ENCODE results near the gene ZNF154.

ZNF154 gene

DNA sequence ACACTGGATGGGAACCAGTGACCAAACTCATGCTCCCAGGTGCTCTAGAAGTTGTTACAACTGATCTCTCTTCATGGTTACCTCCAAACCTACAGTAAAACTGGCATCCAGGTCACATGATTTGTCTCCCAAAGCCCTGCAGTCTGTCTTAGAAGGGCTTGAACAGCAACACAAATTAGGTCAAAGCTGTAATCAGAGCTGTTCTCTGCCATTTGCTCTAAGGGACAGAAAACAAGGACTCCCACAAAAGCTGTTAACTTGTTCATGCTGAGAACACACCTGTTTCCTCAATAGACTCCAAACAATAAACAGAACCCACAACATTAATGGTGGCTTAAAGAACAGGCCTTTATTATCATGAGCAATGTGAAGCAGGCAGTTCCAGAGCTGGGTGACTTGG lies 10.4 kb upstream of the ZNF154 start:
- no peak for DNase-seq
- TF ChIP-seq, protein P1, sequence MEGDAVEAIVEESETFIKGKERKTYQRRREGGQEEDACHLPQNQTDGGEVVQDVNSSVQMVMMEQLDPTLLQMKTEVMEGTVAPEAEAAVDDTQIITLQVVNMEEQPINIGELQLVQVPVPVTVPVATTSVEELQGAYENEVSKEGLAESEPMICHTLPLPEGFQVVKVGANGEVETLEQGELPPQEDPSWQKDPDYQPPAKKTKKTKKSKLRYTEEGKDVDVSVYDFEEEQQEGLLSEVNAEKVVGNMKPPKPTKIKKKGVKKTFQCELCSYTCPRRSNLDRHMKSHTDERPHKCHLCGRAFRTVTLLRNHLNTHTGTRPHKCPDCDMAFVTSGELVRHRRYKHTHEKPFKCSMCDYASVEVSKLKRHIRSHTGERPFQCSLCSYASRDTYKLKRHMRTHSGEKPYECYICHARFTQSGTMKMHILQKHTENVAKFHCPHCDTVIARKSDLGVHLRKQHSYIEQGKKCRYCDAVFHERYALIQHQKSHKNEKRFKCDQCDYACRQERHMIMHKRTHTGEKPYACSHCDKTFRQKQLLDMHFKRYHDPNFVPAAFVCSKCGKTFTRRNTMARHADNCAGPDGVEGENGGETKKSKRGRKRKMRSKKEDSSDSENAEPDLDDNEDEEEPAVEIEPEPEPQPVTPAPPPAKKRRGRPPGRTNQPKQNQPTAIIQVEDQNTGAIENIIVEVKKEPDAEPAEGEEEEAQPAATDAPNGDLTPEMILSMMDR (IDR thresholded peaks at IDR 0.05; ENCODE audit: low read depth, low read length) = no peak
- H3K36me3 ChIP-seq = peaks cover 46% of the 10 kb centered on the region
- H3K27ac ChIP-seq = peak overlapping the region; percentile 61
- H3K27me3 ChIP-seq (ENCODE audit: insufficient read depth, low read depth, severe bottlenecking) = no peaks in the 10 kb centered on the region
- no peak overlapping the region for H3K4me3 ChIP-seq (ENCODE audit: low read depth, low read length)
- no peaks in the 10 kb centered on the region for H3K9me3 ChIP-seq (ENCODE audit: severe bottlenecking)

DNA sequence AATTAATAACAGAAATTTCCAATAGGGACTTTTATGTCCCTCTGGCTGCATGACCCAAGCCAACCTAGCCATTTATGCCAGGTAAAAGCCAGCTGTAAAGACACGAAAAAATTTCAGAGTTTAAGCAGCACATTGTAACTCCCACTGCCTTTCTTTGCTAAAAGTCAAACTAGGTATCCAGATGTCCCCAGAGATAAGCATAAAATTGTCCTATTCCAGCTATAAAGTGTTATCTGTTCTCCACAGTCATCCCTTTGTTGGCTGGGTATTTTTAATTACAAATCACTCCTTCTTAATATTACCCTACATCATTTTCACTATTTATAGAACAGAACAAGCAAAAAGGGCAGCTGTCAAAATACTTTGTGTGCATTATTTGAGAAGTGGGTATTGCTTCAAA lies 3.2 kb upstream of the ZNF154 start:
- no peak for DNase-seq
- Histone ChIP-seq H3K4me3 (ENCODE audit: low read depth, low read length) (no peak overlapping the region), H3K9me3 (ENCODE audit: severe bottlenecking) (no peaks in the 10 kb centered on the region), H3K36me3 (peaks cover 14% of the 10 kb centered on the region), H3K27ac (no peak overlapping the region), H3K27me3 (ENCODE audit: insufficient read depth, low read depth, severe bottlenecking) (no peaks in the 10 kb centered on the region)
- TF ChIP-seq, protein P1 (IDR thresholded peaks at IDR 0.05; ENCODE audit: low read depth, low read length) = no peak

DNA sequence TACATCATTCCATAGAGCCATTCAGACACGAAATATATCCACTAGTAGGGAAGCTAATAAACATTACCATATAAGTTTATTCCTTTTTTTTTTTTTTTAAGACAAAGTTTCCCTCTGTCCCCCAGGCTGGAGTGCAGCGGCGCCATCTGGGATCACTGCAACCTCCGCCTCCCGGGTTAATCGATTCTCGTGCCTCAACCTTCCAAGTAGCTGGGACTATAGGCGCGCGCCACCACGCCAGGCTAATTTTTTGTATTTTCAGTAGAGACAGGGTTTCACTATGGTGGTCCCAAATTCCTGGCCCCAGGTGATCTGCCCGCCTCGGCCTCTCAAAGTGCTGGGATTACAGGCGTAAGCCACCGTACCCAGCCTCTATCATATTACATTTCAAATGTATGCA lies 612 bp upstream of the ZNF154 start:
- no peak overlapping the region for H3K27ac ChIP-seq
- peaks cover 7% of the 10 kb centered on the region for H3K36me3 ChIP-seq
- no peak for DNase-seq
- TF ChIP-seq, protein P1 (IDR thresholded peaks at IDR 0.05; ENCODE audit: low read depth, low read length) = no peak
- H3K9me3 ChIP-seq (ENCODE audit: severe bottlenecking) = no peaks in the 10 kb centered on the region
- H3K4me3 ChIP-seq (ENCODE audit: low read depth, low read length) = no peak overlapping the region
- no peaks in the 10 kb centered on the region for H3K27me3 ChIP-seq (ENCODE audit: insufficient read depth, low read depth, severe bottlenecking)

DNA sequence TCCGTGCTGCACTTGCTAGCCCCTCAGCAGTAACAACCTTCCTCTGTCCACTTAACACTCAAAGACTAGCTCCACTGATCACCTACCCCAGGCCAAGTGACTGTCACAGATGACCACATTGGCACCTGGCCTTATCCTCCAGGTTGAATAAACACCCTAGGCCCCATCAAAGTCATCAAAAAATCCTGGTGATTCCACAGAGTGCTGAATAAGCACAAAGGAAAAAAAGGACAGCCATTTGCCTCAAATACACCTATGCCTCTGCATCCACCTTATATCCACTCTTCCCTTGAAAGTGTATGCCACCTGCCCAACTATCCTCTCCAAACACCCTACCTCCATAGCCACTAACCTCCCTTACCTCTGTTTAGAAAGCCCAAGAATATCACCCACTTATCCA lies 2.7 kb downstream of the ZNF154 start:
- Histone ChIP-seq H3K27ac (no peak overlapping the region), H3K4me3 (ENCODE audit: low read depth, low read length) (no peak overlapping the region), H3K27me3 (ENCODE audit: insufficient read depth, low read depth, severe bottlenecking) (no peaks in the 10 kb centered on the region), H3K36me3 (no peaks in the 10 kb centered on the region), H3K9me3 (ENCODE audit: severe bottlenecking) (no peaks in the 10 kb centered on the region)
- TF ChIP-seq, protein P1 (IDR thresholded peaks at IDR 0.05; ENCODE audit: low read depth, low read length) = no peak
- no peak for DNase-seq

DNA sequence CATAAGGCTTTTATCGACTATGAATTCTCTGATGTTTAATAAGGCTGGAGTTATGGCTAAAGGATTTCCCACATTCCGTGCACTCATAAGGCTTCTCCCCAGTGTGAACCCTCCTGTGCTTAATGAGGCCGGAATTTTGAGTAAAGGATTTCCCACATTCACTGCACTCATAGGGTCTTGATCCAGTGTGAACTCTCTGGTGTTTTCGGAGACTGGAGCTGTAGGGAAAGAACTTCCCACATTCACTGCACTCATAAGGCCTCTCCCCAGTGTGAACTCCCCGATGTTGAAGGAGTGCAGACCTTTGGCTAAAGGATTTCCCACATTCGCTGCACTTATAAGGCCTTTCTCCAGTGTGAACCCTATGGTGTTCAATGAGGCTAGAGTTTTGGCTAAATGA lies 7.4 kb downstream of the ZNF154 start:
- no peak for DNase-seq
- no peaks in the 10 kb centered on the region for H3K36me3 ChIP-seq
- H3K27ac ChIP-seq = no peak overlapping the region
- no peak overlapping the region for H3K4me3 ChIP-seq (ENCODE audit: low read depth, low read length)
- TF ChIP-seq, protein P1 (IDR thresholded peaks at IDR 0.05; ENCODE audit: low read depth, low read length) = no peak
- H3K27me3 ChIP-seq (ENCODE audit: insufficient read depth, low read depth, severe bottlenecking) = no peaks in the 10 kb centered on the region
- no peaks in the 10 kb centered on the region for H3K9me3 ChIP-seq (ENCODE audit: severe bottlenecking)

DNA sequence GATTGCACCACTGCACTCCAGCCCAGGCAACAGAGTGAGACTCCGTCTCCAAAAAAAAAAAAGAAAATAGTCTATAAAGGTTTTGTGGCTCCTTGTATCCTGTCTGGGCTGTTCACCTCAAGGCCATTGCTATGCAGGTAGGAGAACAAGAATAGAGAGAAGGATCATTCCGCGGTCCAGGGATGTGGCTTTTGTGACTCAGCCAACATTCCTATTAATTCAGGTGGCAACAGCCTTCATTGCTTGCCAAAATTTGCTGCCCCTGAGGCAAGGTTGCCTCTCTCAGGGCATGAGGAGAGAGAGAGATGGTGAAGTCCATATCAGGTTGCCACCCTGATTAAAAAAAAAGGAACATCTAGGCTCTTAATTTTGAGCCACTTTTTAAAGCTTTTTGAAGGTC lies 19.3 kb downstream of the ZNF154 start:
- peaks cover 59% of the 10 kb centered on the region for H3K36me3 ChIP-seq
- H3K27me3 ChIP-seq (ENCODE audit: insufficient read depth, low read depth, severe bottlenecking) = no peaks in the 10 kb centered on the region
- H3K9me3 ChIP-seq (ENCODE audit: severe bottlenecking) = peaks cover 11% of the 10 kb centered on the region
- H3K4me3 ChIP-seq (ENCODE audit: low read depth, low read length) = no peak overlapping the region
- no peak overlapping the region for H3K27ac ChIP-seq
- TF ChIP-seq, protein P1 (IDR thresholded peaks at IDR 0.05; ENCODE audit: low read depth, low read length) = no peak
- DNase-seq = no peak
